Muscle layer of colon (tissue), 2 donors: Measurements from ENCODE around the gene TPK1.
"Not testable (repeated sequence)": the region's sequence is repeated elsewhere in the genome, so short reads cannot be mapped to it uniquely, and the experiment has no call there.

ENCODE experiments used
- H3K27ac ChIP-seq: one replicate; pipeline ENCODE4 v1.7.0; 2013; ENCODE audit warnings: low read depth, mild to moderate bottlenecking, low read length, moderate library complexity
- H3K27me3 ChIP-seq, 2 donors: one replicate each; pipeline ENCODE4 v1.7.0; 2013; ENCODE audit warnings: low read length in 2 of 2, mild to moderate bottlenecking in 2 of 2; ENCODE audit not compliant: insufficient read depth in 2 of 2, control insufficient read depth in 1 of 2
- H3K36me3 ChIP-seq: one replicate; pipeline ENCODE4 v1.7.0; 2013; ENCODE audit warnings: mild to moderate bottlenecking, low read length; ENCODE audit not compliant: insufficient read depth
- H3K4me1 ChIP-seq: one replicate; pipeline ENCODE4 v1.7.0; 2013; ENCODE audit warnings: mild to moderate bottlenecking, low read length; ENCODE audit not compliant: insufficient read depth
- H3K4me3 ChIP-seq, 2 donors: one replicate each; pipeline ENCODE4 v1.7.0; 2013; ENCODE audit warnings: low read length in 2 of 2, low read depth in 1 of 2, mild to moderate bottlenecking in 1 of 2, moderate library complexity in 1 of 2
- H3K9ac ChIP-seq: one replicate; pipeline ENCODE4 v1.7.0; 2013; ENCODE audit warnings: low read length
- H3K9me3 ChIP-seq: one replicate; pipeline ENCODE4 v1.7.0; 2013; ENCODE audit warnings: mild to moderate bottlenecking, low read length
- donor health status: abdominal sarcoma.
- donor health status: Adenocarcinoma of cecum.

The TPK1 gene

DNA sequence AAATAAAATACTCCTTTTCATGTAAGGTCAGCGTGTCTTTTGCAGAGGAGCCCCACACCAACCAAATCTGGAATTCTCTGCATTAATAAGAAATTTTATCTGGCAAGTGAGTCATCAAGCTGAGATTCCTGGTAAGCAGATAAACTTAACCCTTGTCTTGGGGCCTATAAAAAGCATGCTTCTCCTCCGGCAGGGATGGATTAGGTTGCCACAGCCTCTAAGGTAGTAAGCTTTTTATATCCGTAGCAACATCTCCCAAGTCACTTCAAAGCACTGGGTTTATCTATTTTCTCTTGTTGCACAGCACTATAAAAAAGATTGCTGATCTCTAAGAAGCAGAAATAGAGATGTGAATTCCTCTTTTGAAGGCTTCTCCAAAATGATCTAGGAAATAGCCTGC, 229.6 kb downstream of the TPK1 start:
- no peaks in the 10 kb centered on the region for H3K9me3 ChIP-seq

DNA sequence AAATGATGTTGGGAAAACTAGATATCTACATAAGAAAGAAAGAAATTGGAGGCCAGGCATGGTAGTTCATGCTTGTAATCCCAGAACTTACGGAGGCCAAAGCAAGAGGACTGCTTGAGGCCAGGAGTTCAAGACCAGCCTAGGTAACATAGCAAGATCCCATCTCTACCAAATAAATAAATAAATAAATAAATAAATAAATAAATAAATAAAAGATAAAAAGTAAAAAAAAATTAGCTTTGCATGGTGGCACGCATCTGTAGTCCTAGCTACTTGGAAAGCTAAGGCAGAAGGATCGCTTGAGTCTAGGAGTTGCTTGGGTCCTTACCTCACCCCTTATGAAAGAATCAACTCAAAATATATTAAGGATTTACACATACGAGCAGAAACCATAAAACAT, 238.9 kb downstream of the TPK1 start:
- Histone ChIP-seq H3K4me1 (no peaks in the 10 kb centered on the region), H3K27ac (no peak overlapping the region), H3K4me3 (no peak overlapping the region), H3K9me3 (peaks cover 4% of the 10 kb centered on the region), H3K9ac (no peak overlapping the region), H3K36me3 (no peaks in the 10 kb centered on the region), H3K27me3 (no peaks in the 10 kb centered on the region)

More for the DNA sequence above, 229.6 kb downstream of the TPK1 start:
- Histone ChIP-seq H3K27me3 (no peaks in the 10 kb centered on the region), H3K36me3 (no peaks in the 10 kb centered on the region), H3K9ac (no peak overlapping the region), H3K4me1 (no peaks in the 10 kb centered on the region), H3K4me3 (no peak overlapping the region), H3K27ac (no peak overlapping the region)

DNA sequence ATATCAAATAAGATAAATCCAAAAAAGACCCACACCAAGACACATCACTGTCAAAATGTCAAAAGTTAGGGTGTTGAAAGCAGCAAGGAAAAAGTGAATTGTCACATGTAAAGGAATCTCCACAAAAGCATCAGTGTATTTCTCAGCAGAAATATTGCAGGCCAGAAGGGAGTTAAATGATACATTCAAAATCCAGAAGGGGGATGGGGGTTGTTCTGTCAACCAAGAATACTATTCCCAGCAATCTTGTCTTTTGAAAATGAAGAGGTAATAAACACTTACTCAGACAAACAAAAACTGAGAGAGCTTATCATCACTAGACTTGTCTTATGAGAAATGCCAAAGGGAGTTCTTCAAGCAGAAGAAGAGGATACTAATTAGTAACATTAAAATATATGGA, 241.3 kb downstream of the TPK1 start:
- peaks cover 4% of the 10 kb centered on the region for H3K9me3 ChIP-seq
- no peaks in the 10 kb centered on the region for H3K27me3 ChIP-seq
- no peaks in the 10 kb centered on the region for H3K36me3 ChIP-seq
- H3K4me3 ChIP-seq, result no peak overlapping the region
- no peak overlapping the region for H3K27ac ChIP-seq
- no peaks in the 10 kb centered on the region for H3K4me1 ChIP-seq
- no peak overlapping the region for H3K9ac ChIP-seq

DNA sequence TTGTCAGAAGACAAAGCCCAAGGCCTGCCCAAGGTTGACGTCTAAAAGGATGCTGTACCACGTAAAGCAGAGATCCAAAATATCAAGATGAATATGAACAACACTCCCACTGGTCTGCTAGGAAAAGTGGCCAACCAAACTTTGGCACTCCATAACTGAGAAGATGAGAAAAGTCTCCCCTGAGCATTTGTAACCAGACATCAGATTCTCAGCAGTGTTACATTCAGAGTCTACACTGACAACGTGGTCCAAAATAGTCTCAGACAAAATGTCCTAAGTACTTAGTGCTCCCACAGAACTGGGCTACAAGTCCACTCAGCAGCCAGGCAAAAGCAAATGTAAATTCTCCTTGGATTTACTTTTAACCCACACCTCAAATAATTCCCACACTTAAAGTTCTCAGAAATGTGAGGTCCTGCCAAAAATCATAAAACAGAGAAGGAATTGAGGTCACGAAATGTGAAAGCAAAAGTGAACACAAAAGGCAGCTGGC, 247.2 kb downstream of the TPK1 start:
- Histone ChIP-seq H3K27me3 (no peaks in the 10 kb centered on the region), H3K9ac (no peak overlapping the region), H3K36me3 (no peaks in the 10 kb centered on the region), H3K4me3 (no peak overlapping the region), H3K27ac (no peak overlapping the region), H3K9me3 (no peaks in the 10 kb centered on the region), H3K4me1 (no peaks in the 10 kb centered on the region)

DNA sequence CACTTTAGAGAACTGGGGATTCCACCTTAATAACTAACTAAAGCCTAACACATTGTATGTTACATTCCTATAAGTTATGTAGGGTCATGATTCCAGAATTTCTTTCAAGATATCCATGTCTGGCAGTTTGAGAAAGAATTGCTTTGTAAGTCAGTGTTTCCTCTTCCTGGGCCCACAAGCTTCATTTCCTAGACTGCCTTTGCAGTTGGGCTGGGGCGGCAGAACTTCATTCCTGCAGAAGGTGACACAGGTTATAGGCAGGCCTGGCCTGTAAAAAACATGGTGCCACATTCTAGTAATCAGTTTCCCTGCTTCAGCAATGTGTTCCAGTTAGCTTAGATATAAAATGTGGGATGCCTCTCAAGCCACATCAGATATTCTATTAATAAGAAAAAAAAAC, 248.2 kb downstream of the TPK1 start:
- no peaks in the 10 kb centered on the region for H3K4me1 ChIP-seq
- no peak overlapping the region for H3K4me3 ChIP-seq
- no peaks in the 10 kb centered on the region for H3K36me3 ChIP-seq
- H3K27me3 ChIP-seq, result no peaks in the 10 kb centered on the region
- no peak overlapping the region for H3K27ac ChIP-seq
- no peak overlapping the region for H3K9ac ChIP-seq
- H3K9me3 ChIP-seq, result no peaks in the 10 kb centered on the region

DNA sequence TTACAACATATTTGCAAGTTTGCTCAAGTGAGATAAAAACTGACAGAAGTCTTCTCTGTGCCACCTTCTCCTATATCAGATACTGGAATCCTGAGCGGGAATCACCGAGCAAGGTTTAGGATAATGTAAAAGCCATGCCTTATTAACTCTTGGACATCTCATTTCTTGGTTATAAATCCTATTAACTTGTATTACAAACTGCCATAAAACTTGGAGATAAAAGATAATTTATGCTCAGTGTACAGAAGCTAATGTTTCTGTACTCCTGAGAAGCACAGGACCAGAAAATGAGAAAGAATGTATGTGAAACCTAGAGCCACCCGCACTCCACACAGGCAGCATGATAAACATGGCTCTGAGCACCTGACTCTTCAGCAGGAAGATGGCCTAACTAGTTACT, 251.1 kb downstream of the TPK1 start:
- no peaks in the 10 kb centered on the region for H3K27me3 ChIP-seq
- no peak overlapping the region for H3K9ac ChIP-seq
- H3K36me3 ChIP-seq, result no peaks in the 10 kb centered on the region
- no peaks in the 10 kb centered on the region for H3K9me3 ChIP-seq
- H3K4me3 ChIP-seq, result no peak overlapping the region
- no peaks in the 10 kb centered on the region for H3K4me1 ChIP-seq
- no peak overlapping the region for H3K27ac ChIP-seq

DNA sequence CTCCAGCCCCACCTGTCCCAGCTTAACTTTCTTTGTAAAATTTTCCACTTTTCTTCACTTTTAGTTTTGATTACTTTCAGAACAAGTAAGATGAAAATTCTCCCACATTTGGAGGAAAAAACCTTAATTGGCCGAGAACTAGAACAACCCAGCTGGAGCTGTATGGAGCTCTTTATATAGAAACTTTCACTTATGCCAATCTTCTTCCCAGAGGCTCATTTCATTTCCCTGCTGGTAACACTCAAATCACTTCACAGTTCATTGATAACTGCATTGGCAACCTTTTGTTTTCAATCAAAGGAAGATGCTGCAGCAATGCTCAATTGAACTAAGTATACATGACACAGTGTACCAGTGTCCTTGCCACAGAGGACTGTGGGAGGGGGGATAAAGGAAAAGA, 256.2 kb downstream of the TPK1 start:
- no peaks in the 10 kb centered on the region for H3K27me3 ChIP-seq
- H3K4me3 ChIP-seq, result no peak overlapping the region
- H3K9me3 ChIP-seq, result no peaks in the 10 kb centered on the region
- no peak overlapping the region for H3K27ac ChIP-seq
- H3K9ac ChIP-seq, result no peak overlapping the region
- no peaks in the 10 kb centered on the region for H3K4me1 ChIP-seq
- H3K36me3 ChIP-seq, result no peaks in the 10 kb centered on the region

DNA sequence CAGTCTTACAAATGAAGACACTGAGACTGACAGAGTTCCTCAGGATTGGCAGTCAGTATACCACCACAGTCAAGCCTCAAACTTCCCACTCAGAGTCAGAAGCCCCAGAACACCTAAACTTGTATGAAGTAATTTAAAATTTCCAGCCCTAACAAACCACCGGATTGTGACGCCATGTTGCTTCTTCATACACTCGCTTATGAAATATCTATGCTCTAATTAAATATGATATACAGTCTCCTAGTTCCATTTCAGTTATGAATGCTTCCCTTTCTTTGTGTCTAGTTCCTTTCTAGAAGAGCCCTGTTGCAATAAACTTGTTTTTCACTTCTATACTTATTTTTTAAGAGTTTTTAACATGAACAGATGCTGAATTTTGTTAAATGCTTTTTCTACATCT, 260.4 kb downstream of the TPK1 start:
- Histone ChIP-seq H3K4me3 (no peak overlapping the region), H3K9ac (no peak overlapping the region), H3K4me1 (no peaks in the 10 kb centered on the region), H3K36me3 (no peaks in the 10 kb centered on the region), H3K9me3 (no peaks in the 10 kb centered on the region), H3K27me3 (no peaks in the 10 kb centered on the region), H3K27ac (no peak overlapping the region)

DNA sequence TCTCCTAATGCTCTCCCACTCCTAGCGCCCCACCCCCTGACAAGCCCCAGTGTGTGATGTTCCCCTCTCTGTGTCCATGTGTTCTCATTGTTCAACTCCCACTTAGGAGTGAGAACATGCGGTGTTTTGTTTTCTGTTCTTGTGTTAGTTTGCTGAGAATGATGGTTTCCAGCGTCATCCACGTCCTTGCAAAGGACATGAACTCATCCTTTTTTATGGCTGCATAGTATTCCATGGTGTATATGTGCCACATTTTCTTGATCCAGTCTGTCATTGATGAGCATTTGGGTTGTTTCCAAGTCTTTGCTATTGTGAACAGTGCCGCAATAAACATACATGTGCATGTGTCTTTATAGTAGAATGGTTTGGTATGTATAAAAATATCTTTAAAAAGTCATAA, 261.1 kb downstream of the TPK1 start:
- not testable (repeated sequence) for H3K27me3 ChIP-seq, H3K27ac ChIP-seq, H3K4me3 ChIP-seq, H3K36me3 ChIP-seq, H3K4me1 ChIP-seq, H3K9me3 ChIP-seq, H3K9ac ChIP-seq

DNA sequence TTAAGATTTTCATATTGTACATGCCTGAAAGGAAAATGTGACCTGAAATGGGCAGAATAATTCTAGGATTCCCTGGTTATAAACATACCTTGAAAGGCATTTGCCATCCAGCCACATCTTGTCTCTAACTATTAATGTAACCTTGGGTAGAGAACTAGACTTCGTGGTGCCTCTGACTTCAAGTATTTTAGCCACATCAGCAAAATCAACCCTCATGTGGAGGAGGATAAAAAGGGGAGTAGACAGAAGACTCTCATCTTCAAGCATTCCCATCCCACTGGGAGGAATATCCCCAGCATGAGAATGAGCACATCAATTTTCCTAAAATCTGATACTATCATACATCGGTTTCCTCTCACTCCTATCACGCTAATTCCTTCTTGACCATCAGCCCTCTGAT, 267.6 kb downstream of the TPK1 start:
- Histone ChIP-seq H3K36me3 (no peaks in the 10 kb centered on the region), H3K4me3 (no peak overlapping the region), H3K27ac (no peak overlapping the region), H3K9me3 (no peaks in the 10 kb centered on the region), H3K9ac (no peak overlapping the region), H3K27me3 (no peaks in the 10 kb centered on the region), H3K4me1 (no peaks in the 10 kb centered on the region)

DNA sequence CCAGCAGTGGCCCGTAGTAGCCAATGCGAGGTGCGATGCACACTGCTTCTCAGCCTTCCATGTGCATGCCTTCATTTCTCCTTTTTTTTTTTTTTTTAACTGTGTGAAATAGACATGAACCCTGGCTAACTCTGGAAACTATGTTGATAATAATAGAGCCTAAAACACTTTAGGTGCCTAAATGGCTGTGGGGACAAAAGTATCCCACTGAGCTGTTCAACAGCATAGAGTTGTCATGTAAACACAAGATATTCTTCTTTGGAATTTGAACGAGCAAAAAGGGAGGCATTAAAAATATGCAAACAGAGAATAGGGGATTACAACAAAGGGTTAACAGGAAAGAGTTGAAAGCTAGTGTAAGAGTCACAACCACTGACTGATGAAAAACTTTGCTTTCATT, 270.3 kb downstream of the TPK1 start:
- Histone ChIP-seq H3K4me3 (no peak overlapping the region), H3K27me3 (no peaks in the 10 kb centered on the region), H3K9me3 (no peaks in the 10 kb centered on the region), H3K4me1 (no peaks in the 10 kb centered on the region), H3K36me3 (no peaks in the 10 kb centered on the region), H3K9ac (no peak overlapping the region), H3K27ac (no peak overlapping the region)

DNA sequence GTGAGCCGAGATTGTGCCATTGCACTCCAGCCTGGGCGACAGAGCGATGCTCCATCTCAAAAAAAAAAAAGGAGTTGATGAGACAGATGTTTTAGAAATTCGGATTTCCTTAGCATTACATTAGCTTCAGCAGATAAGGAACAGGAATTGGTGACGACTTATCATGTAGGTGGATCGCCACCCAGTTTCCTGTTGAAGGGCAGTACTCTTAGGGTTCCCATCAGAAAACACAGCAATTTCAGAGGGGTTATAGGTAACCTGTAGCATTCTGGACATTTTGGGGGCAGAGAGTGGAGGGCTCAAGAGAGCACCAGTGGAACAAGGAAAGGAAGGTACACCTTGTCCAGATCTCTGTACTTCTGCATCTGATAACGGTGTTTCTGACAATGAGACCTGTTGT, 286.0 kb downstream of the TPK1 start:
- H3K36me3 ChIP-seq, result no peaks in the 10 kb centered on the region
- no peaks in the 10 kb centered on the region for H3K27me3 ChIP-seq
- no peak overlapping the region for H3K4me3 ChIP-seq
- peaks cover 5% of the 10 kb centered on the region for H3K4me1 ChIP-seq
- H3K27ac ChIP-seq, result no peak overlapping the region
- H3K9me3 ChIP-seq, result no peaks in the 10 kb centered on the region
- H3K9ac ChIP-seq, result no peak overlapping the region
